PFSK-1 (cell line): ENCODE data around the gene GPR25.

Source experiments
- FOXP2 ChIP-seq: optimal IDR thresholded peaks from 2 replicates; pipeline ENCODE3; 2011; ENCODE audit warnings: borderline replicate concordance, control low read depth, inconsistent platforms; ENCODE audit not compliant: insufficient read depth; ENCODE audit errors: extremely low read length, extremely low read depth
- POLR2AphosphoS5 ChIP-seq: IDR thresholded peaks from 2 replicates; pipeline ENCODE4 v1.6.1; 2012; ENCODE audit warnings: low read depth, mild to moderate bottlenecking, control low read depth, low read length, moderate library complexity
- REST ChIP-seq, 2 experiments: IDR thresholded peaks; 2 replicates each; pipeline versions ENCODE4 v1.6.1 to v1.8.0; 2011 to 2012; ENCODE audit warnings: low read depth in 2 of 2, low read length in 2 of 2, control low read depth in 1 of 2, inconsistent platforms in 1 of 2, mild to moderate bottlenecking in 1 of 2, moderate library complexity in 1 of 2; ENCODE audit not compliant: insufficient read depth in 1 of 2
- SIN3A ChIP-seq: IDR thresholded peaks from 2 replicates; pipeline ENCODE4 v1.6.1; 2012; ENCODE audit warnings: mild to moderate bottlenecking, low read length, moderate library complexity, borderline replicate concordance; ENCODE audit not compliant: insufficient read depth
- TAF1 ChIP-seq: IDR thresholded peaks from 2 replicates; pipeline ENCODE4 v1.6.1; 2012; ENCODE audit warnings: low read length, control low read depth, borderline replicate concordance; ENCODE audit not compliant: insufficient read depth

Gene GPR25

GRCh38 chr1:200887036-200887435 is 14.3 kb downstream of the GPR25 start:
- TF ChIP-seq POLR2AphosphoS5 (no peak), REST (IDR thresholded peaks at IDR 0.05; ENCODE audit: insufficient read depth in 1 of 2, low read depth in 2 of 2, low read length in 2 of 2) (no peak), FOXP2 (no peak), SIN3A (no peak), TAF1 (no peak)

GRCh38 chr1:200887772-200888348 is 15.1 kb downstream of the GPR25 start:
- no peak for TF ChIP-seq SIN3A
- no peak for TF ChIP-seq POLR2AphosphoS5
- no peak for TF ChIP-seq TAF1
- TF ChIP-seq FOXP2, result no peak
- no peak for TF ChIP-seq REST (IDR thresholded peaks at IDR 0.05; ENCODE audit: insufficient read depth in 1 of 2, low read depth in 2 of 2, low read length in 2 of 2)

- no peak for TF ChIP-seq TAF1
- TF ChIP-seq SIN3A, result no peak
- TF ChIP-seq FOXP2, result no peak
- TF ChIP-seq REST (IDR thresholded peaks at IDR 0.05; ENCODE audit: insufficient read depth in 1 of 2, low read depth in 2 of 2, low read length in 2 of 2), result no peak
- TF ChIP-seq POLR2AphosphoS5, result no peak
Measured at GRCh38 chr1:200888349-200888838, 15.6 kb downstream of the GPR25 start.

- TF ChIP-seq REST (IDR thresholded peaks at IDR 0.05; ENCODE audit: insufficient read depth in 1 of 2, low read depth in 2 of 2, low read length in 2 of 2), result no peak
- TF ChIP-seq TAF1, result no peak
- TF ChIP-seq SIN3A, result no peak
- no peak for TF ChIP-seq POLR2AphosphoS5
- TF ChIP-seq FOXP2, result no peak
Measured at GRCh38 chr1:200889571-200889970, 16.8 kb downstream of the GPR25 start.
